KMS-11 (cell line): ENCODE data around the gene HOOK1.
"Not testable (repeated sequence)": the region's sequence is repeated elsewhere in the genome, so short reads cannot be mapped to it uniquely, and the experiment has no call there.

Experiments used
- H2AFZ ChIP-seq: fragments of 200-600 bp; sonication (generic); 2 replicates; pipeline ENCODE4 v1.6.1; 2016; ENCODE audit warnings: antibody characterized with exemption, mixed run types, low read depth
- H3K27ac ChIP-seq: fragments of 200-600 bp; sonication (generic); 2 replicates; pipeline ENCODE4 v1.6.1; 2016; ENCODE audit warnings: mild to moderate bottlenecking, mixed run types
- H3K27me3 ChIP-seq: fragments of 200-600 bp; sonication (generic); 2 replicates; pipeline ENCODE4 v1.6.1; 2017; ENCODE audit warnings: mild to moderate bottlenecking, low read depth, mixed run types, moderate library complexity; ENCODE audit not compliant: insufficient read depth
- H3K36me3 ChIP-seq: fragments of 200-600 bp; sonication (generic); 2 replicates; pipeline ENCODE4 v1.6.1; 2017; ENCODE audit warnings: mild to moderate bottlenecking, mixed run types; ENCODE audit not compliant: insufficient read depth
- H3K4me1 ChIP-seq: fragments of 200-600 bp; sonication (generic); 2 replicates; pipeline ENCODE4 v1.6.1; 2016; ENCODE audit warnings: mild to moderate bottlenecking, low read depth, mixed run types; ENCODE audit not compliant: poor library complexity, severe bottlenecking
- H3K4me2 ChIP-seq: fragments of 200-600 bp; sonication (generic); 2 replicates; pipeline ENCODE4 v1.7.0; 2016; ENCODE audit warnings: mild to moderate bottlenecking, mixed run types
- H3K4me3 ChIP-seq: fragments of 200-600 bp; sonication (generic); IDR thresholded peaks from 2 replicates; pipeline ENCODE4 v1.6.1; 2017; ENCODE audit warnings: low read depth, low read length, mixed read lengths; ENCODE audit not compliant: insufficient read depth
- H3K79me2 ChIP-seq: fragments of 200-600 bp; sonication (generic); 2 replicates; pipeline ENCODE4 v1.6.1; 2016; ENCODE audit warnings: low read depth, mixed run types; ENCODE audit not compliant: insufficient read depth
- H3K9ac ChIP-seq: fragments of 200-600 bp; sonication (generic); 2 replicates; pipeline ENCODE4 v1.6.1; 2016; ENCODE audit warnings: mild to moderate bottlenecking, mixed run types
- H4K20me1 ChIP-seq: fragments of 200-600 bp; sonication (generic); 2 replicates; pipeline ENCODE4 v1.6.1; 2016; ENCODE audit warnings: mild to moderate bottlenecking, mixed run types; ENCODE audit not compliant: insufficient read depth
- TF ChIP-seq, protein P1 (sequence below): fragments of 200-600 bp; sonication (generic); conservative IDR thresholded peaks from 2 replicates; pipeline ENCODE4 v1.6.1; 2017; ENCODE audit warnings: low read depth, mild to moderate bottlenecking, antibody characterized with exemption, low read length, moderate library complexity, mixed read lengths

Gene HOOK1

DNA sequence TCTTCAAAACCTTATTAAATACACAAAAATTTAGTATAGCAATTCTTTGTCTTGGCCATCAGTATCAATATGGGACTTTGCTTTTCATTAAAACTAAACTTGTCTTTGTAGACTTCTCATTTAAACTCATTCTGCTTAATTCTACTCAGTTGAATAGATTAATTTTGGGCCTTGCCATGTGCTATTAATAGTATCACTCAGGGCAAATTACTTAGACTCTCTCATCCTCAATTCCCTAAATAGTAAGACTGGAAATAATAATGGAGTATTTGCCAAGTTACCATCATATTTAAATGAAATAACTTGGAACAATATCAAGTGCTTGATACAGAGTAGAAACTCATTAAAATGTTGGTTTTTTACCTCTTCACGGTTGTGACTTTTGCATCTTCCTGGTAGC, 13.4 kb downstream of the HOOK1 start:
- no peaks in the 10 kb centered on the region for H4K20me1 ChIP-seq
- peaks cover 9% of the 10 kb centered on the region for H3K4me1 ChIP-seq
- TF ChIP-seq, protein P1, sequence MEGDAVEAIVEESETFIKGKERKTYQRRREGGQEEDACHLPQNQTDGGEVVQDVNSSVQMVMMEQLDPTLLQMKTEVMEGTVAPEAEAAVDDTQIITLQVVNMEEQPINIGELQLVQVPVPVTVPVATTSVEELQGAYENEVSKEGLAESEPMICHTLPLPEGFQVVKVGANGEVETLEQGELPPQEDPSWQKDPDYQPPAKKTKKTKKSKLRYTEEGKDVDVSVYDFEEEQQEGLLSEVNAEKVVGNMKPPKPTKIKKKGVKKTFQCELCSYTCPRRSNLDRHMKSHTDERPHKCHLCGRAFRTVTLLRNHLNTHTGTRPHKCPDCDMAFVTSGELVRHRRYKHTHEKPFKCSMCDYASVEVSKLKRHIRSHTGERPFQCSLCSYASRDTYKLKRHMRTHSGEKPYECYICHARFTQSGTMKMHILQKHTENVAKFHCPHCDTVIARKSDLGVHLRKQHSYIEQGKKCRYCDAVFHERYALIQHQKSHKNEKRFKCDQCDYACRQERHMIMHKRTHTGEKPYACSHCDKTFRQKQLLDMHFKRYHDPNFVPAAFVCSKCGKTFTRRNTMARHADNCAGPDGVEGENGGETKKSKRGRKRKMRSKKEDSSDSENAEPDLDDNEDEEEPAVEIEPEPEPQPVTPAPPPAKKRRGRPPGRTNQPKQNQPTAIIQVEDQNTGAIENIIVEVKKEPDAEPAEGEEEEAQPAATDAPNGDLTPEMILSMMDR, result no peak
- no peak overlapping the region for H3K9ac ChIP-seq
- H3K4me3 ChIP-seq, result no peak overlapping the region
- no peaks in the 10 kb centered on the region for H3K27me3 ChIP-seq
- no peak overlapping the region for H3K27ac ChIP-seq
- H3K4me2 ChIP-seq, result no peak overlapping the region
- H3K79me2 ChIP-seq, result no peaks in the 10 kb centered on the region
- no peak overlapping the region for H2AFZ ChIP-seq
- H3K36me3 ChIP-seq, result no peaks in the 10 kb centered on the region

DNA sequence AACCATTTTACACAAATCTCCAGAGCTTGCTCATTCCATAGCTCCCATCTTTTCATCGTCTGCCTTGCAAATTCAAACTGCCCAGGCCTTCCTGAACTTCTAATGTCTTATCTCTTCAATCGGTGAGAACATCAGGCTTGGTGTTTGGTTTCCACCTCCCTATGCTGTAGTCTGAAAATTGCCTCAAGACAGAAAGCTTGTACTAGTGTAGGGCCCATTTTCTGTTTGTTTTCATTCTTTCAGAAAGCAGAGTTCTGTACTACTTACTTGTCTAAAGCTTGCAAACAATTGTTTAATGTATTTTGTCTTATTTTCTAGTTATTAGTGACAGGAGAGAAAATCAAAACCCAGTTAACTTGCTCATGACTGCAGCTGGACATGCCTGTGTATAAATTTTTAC, 16.8 kb downstream of the HOOK1 start:
- Histone ChIP-seq H3K79me2 (no peaks in the 10 kb centered on the region), H3K4me3 (no peak overlapping the region), H3K27me3 (no peaks in the 10 kb centered on the region), H3K9ac (no peak overlapping the region), H3K36me3 (peaks cover 8% of the 10 kb centered on the region; the same call in 1 of the 2 replicates), H2AFZ (no peak overlapping the region), H4K20me1 (no peaks in the 10 kb centered on the region), H3K27ac (no peak overlapping the region), H3K4me1 (peaks cover 9% of the 10 kb centered on the region), H3K4me2 (no peak overlapping the region)
- TF ChIP-seq, protein P1, result no peak

DNA sequence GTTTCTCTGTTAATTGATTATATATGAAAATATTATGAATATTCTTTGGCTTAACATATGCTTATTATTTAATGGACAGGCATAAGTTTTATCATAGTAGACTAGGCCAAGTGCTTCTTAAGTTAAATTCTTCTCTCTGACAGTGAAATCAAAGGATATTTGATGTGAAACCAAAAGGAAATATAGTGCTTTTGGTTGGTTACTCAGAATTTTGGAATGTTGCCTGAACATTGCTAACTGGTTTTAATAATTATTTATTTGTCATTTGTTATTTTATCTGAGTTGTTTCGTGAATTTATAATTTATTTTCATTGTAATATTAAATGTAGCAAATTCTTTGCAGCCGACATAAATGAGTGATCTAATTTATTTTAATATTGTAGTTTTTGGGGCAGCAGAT, 18.3 kb downstream of the HOOK1 start:
- Histone ChIP-seq H3K4me3 (no peak overlapping the region), H3K4me1 (peaks cover 9% of the 10 kb centered on the region), H4K20me1 (no peaks in the 10 kb centered on the region), H3K79me2 (no peaks in the 10 kb centered on the region), H3K36me3 (peaks cover 17% of the 10 kb centered on the region; the same call in 1 of the 2 replicates), H3K27me3 (no peaks in the 10 kb centered on the region), H3K4me2 (no peak overlapping the region), H3K27ac (no peak overlapping the region), H2AFZ (no peak overlapping the region), H3K9ac (no peak overlapping the region)
- TF ChIP-seq, protein P1, result no peak

DNA sequence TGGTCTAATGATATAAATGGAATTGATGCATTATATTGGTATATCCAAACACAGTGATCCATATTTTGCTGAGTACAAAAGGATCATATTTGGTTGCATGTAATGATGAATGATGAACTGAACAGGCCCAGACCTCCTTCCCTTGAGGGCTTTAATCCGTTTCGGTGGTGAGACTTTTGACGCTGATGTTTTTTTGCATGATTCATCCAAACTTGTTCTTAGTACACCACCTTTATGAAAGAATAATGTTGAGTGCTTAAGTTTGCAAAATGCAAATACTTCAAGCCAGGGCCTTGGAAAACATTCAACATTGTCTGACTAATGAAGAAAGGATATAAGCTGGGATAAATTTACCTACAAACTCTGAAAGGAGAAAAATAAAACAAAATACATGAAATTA, 19.2 kb downstream of the HOOK1 start:
- H4K20me1 ChIP-seq, result no peaks in the 10 kb centered on the region
- H3K4me1 ChIP-seq, result peaks cover 9% of the 10 kb centered on the region

DNA sequence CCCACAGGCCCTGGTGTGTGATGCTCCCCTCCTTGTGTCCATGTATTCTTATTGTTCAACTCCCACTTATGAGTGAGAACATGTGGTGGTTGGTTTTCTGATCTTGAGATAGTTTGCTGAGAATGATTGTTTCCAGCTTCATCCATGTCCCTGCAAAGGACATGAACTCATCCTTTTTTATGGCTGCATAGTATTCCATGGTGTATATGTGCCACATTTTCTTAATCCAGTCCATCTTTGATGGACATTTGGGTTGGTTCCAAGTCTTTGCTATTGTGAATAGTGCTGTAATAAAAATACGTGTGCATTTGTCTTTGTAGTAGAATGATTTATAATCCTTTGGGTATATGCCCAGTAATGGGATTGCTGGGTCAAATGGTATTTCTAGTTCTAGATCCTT, 23.1 kb downstream of the HOOK1 start:
- not testable (repeated sequence) for H3K4me2 ChIP-seq, H4K20me1 ChIP-seq, H3K79me2 ChIP-seq, H3K4me3 ChIP-seq, H3K27me3 ChIP-seq, H2AFZ ChIP-seq, H3K9ac ChIP-seq, H3K4me1 ChIP-seq, H3K27ac ChIP-seq
- H3K36me3 ChIP-seq, result peaks cover 17% of the 10 kb centered on the region; the same call in 1 of the 2 replicates

More for the DNA sequence above, 19.2 kb downstream of the HOOK1 start:
- H3K27me3 ChIP-seq, result no peaks in the 10 kb centered on the region
- H3K36me3 ChIP-seq, result peaks cover 17% of the 10 kb centered on the region; the same call in 1 of the 2 replicates
- no peak overlapping the region for H3K4me3 ChIP-seq
- TF ChIP-seq, protein P1, result no peak
- no peak overlapping the region for H3K9ac ChIP-seq
- no peak overlapping the region for H2AFZ ChIP-seq
- no peaks in the 10 kb centered on the region for H3K79me2 ChIP-seq
- H3K27ac ChIP-seq, result no peak overlapping the region
- no peak overlapping the region for H3K4me2 ChIP-seq
